K562 (cell line): ENCODE data around the gene LMAN1. TPM values are rescaled to one million over a fixed set of nuclear protein-coding genes. Genes with fewer than 3 reads are reported as not detected.

Source experiments
- ATAC-seq: fragments of 200-7000 bp; cut with Tn5 transposase; 3 replicates; pipeline ENCODE4 v1.9.1; 2020; ENCODE audit warnings: moderate library complexity
- BruUV-seq: library from RNA; stranded (reverse); fragments of 400-500 nt; replicated peaks from 2 replicates; lab custom pipeline; 2021; lab: Mats Ljungman, UMichigan
- CTCF ChIA-PET: fragments of 300-600 bp; formaldehyde crosslinking; extraction: SDS; loops from one replicate; lab custom pipeline; 2021; ENCODE audit warnings: low intra/inter-chr PET ratio; lab: Yijun Ruan, JAX
- POLR2A ChIA-PET: fragments of 300-600, 350-650 bp; sonication (Branson Sonifier 250); formaldehyde crosslinking; extraction: SDS; loops from one replicate; lab custom pipeline; 2021; ENCODE audit warnings: antibody characterized with exemption, inconsistent platforms; lab: Yijun Ruan, JAX
- DNase-seq, 4 experiments: peaks; one replicate each; pipeline versions ENCODE4 v3.0.0 to v3.0.0-alpha.2; 2011 to 2018; ENCODE audit warnings: low spot score in 3 of 4, mixed read lengths in 3 of 4; ENCODE audit errors: extremely low read depth in 1 of 4
- FAIRE-seq: peaks from 2 replicates; lab custom pipeline; 2011; peaks lifted over from hg19 to GRCh38; lab: Jason Lieb, UNC
- H2AFZ ChIP-seq: 2 replicates; pipeline ENCODE4 v1.6.0; 2011; ENCODE audit warnings: low read depth, low read length, control low read depth, inconsistent platforms
- H3K27ac ChIP-seq: fragments of 200-600 bp; 3 replicates; pipeline ENCODE4 v1.8.0; 2011; ENCODE audit warnings: low read depth, mild to moderate bottlenecking, control low read depth, inconsistent platforms, low read length, moderate library complexity, mixed read lengths; ENCODE audit errors: extremely low read depth
- H3K27me3 ChIP-seq, 2 experiments: fragments of 300-600 bp in 1 of 2; 2 replicates in 1 of 2; 3 replicates in 1 of 2; pipeline versions ENCODE4 v1.6.0 to v1.8.0; 2011; ENCODE audit warnings: inconsistent platforms in 2 of 2, low read length in 2 of 2, mild to moderate bottlenecking in 1 of 2, mixed read lengths in 1 of 2, moderate library complexity in 1 of 2; ENCODE audit not compliant: control insufficient read depth in 2 of 2, insufficient read depth in 2 of 2
- H3K36me3 ChIP-seq: fragments of 300-600 bp; 3 replicates; pipeline ENCODE4 v1.8.0; 2011; ENCODE audit warnings: mild to moderate bottlenecking, low read length, inconsistent platforms; ENCODE audit not compliant: control insufficient read depth, insufficient read depth
- H3K4me1 ChIP-seq, 2 experiments: fragments of 200-600 bp in 1 of 2; replicated peaks in 1 of 2; 2 replicates in 1 of 2; 3 replicates in 1 of 2; pipeline versions ENCODE4 v1.5.1 to v1.8.0; 2011; ENCODE audit warnings: inconsistent platforms in 2 of 2, low read length in 2 of 2, mild to moderate bottlenecking in 1 of 2, mixed read lengths in 1 of 2, moderate library complexity in 1 of 2; ENCODE audit not compliant: control insufficient read depth in 2 of 2, insufficient read depth in 2 of 2
- H3K4me2 ChIP-seq: 2 replicates; pipeline ENCODE4 v1.6.1; 2011; ENCODE audit warnings: low read length, control low read depth, inconsistent platforms, mixed read lengths; ENCODE audit not compliant: insufficient read depth
- H3K4me3 ChIP-seq: fragments of 200-600 bp; sonication (generic), shearing (Covaris generic); 2 replicates; pipeline ENCODE4 v1.5.1; 2016; ENCODE audit warnings: control low read depth, inconsistent platforms
- H3K79me2 ChIP-seq: fragments of 200-600 bp; 3 replicates; pipeline ENCODE4 v1.8.0; 2011; ENCODE audit warnings: low read length, inconsistent platforms; ENCODE audit not compliant: control insufficient read depth, insufficient read depth
- H3K9ac ChIP-seq, 2 experiments: 2 replicates each; pipeline versions ENCODE4 v1.6.0 to v1.6.1; 2011; ENCODE audit warnings: low read depth in 2 of 2, low read length in 2 of 2, control low read depth in 1 of 2, inconsistent platforms in 1 of 2, mild to moderate bottlenecking in 1 of 2, mixed read lengths in 1 of 2; ENCODE audit not compliant: insufficient read depth in 1 of 2
- H3K9me1 ChIP-seq: one replicate; pipeline ENCODE4 v1.6.0; 2011; ENCODE audit warnings: inconsistent platforms, mild to moderate bottlenecking, low read length, moderate library complexity; ENCODE audit not compliant: control insufficient read depth, insufficient read depth
- H3K9me3 ChIP-seq: replicated peaks from 2 replicates; pipeline ENCODE4 v1.5.1; 2011; ENCODE audit warnings: low read depth, low read length, inconsistent platforms; ENCODE audit not compliant: control insufficient read depth, insufficient read depth
- H4K20me1 ChIP-seq: replicated peaks from 2 replicates; pipeline ENCODE4 v1.6.1; 2011; ENCODE audit warnings: low read length, inconsistent platforms, mixed read lengths; ENCODE audit not compliant: control insufficient read depth, insufficient read depth
- ATF1 ChIP-seq, 2 experiments: fragments of 450-650 bp in 1 of 2; IDR thresholded peaks; 2 replicates each; pipeline ENCODE4 v1.6.1; 2016; ENCODE audit warnings: missing compliant biosample characterization in 1 of 2, missing genetic modification characterization in 1 of 2
- C11orf30 ChIP-seq: fragments of 450-650 bp; IDR thresholded peaks from 2 replicates; pipeline ENCODE4 v1.6.1; 2016; ENCODE audit warnings: low read depth, mild to moderate bottlenecking
- POLR2AphosphoS5 ChIP-seq: IDR thresholded peaks from 2 replicates; pipeline ENCODE4 v1.6.1; 2011; ENCODE audit warnings: mild to moderate bottlenecking, low read depth, low read length, moderate library complexity; ENCODE audit not compliant: control insufficient read depth, insufficient read depth
- SMC3 ChIP-seq: conservative IDR thresholded peaks from 2 replicates; pipeline ENCODE4 v1.6.1; 2011; ENCODE audit warnings: low read depth, low read length, improper control_type of control experiment; ENCODE audit not compliant: insufficient read depth
- ZFPM2 ChIP-seq: fragments of 250-450 bp; sonication (Bioruptor Pico); IDR thresholded peaks from 2 replicates; pipeline ENCODE4 v1.5.1; 2022; ENCODE audit warnings: mild to moderate bottlenecking
- WGBS: fragments of 100-300 bp; shearing (Covaris generic); methylation state at CpG from one replicate; pipeline ENCODE4 v1.1.6; 2016; ENCODE audit warnings: low coverage, mixed read lengths; ENCODE audit not compliant: insufficient coverage; ENCODE audit errors: missing lambda C conversion rate; 5-methylcytosine and 5-hydroxymethylcytosine counted together
- in situ Hi-C: fragments of 300-500 bp; cut with MboI; formaldehyde crosslinking; loops from 4 replicates; pipeline ENCODE4 v1.15.0; 2018; ENCODE audit warnings: inconsistent platforms, mixed read lengths
- intact Hi-C: fragments of 100-400 bp; cut with micrococcal nuclease; formaldehyde crosslinking; loops from 2 replicates; pipeline ENCODE4 v1.14.2; 2022
- polyA plus RNA-seq, 8 experiments: library from polyadenylated mRNA; depleted of rRNA in 4 of 8; stranded (reverse) in 5 of 8; unstranded in 3 of 8; fragments of >200 nt; fragmentation: Nextera tagmentation in 2 of 8; fragmentation: Illumina TruSeq in 1 of 8; extraction: Ambion mirVana in 2 of 8; extraction: Trizol in 1 of 8; gene quantifications; 2 replicates each; pipeline versions ENCODE4 v1.2.1 to v1.2.3, GENCODE V29; 2011 to 2014; ENCODE audit warnings: inconsistent platforms in 1 of 8, missing spikeins in 1 of 8
- total RNA-seq, 7 experiments: library from RNA; depleted of rRNA in 6 of 7; stranded (reverse); fragments of >200 nt in 6 of 7; fragmentation: Illumina TruSeq in 2 of 7; extraction: Trizol in 2 of 7; gene quantifications; 2 replicates each; pipeline versions ENCODE4 v1.2.1 to v1.2.3, GENCODE V29; 2011 to 2021; ENCODE audit warnings: low replicate concordance in 1 of 7

Gene LMAN1
- total and polyA plus RNA-seq, 9 of the 15 experiments (the other 6 are each of a cell fraction or from before 2014, with no cell fraction given): 18.8 to 108 (median 71.2) TPM

- TF ChIP-seq POLR2AphosphoS5: no peak
- no peak for TF ChIP-seq SMC3
- no peak for TF ChIP-seq ATF1 (CRISPR knock-in tag; IDR thresholded peaks at IDR 0.05)
- TF ChIP-seq ATF1 (tag; IDR thresholded peaks at IDR 0.05): no peak
- TF ChIP-seq ZFPM2: no peak
Measured at GRCh38 chr18:59377613-59378337, 18.7 kb upstream of the LMAN1 start (continued).

DNA sequence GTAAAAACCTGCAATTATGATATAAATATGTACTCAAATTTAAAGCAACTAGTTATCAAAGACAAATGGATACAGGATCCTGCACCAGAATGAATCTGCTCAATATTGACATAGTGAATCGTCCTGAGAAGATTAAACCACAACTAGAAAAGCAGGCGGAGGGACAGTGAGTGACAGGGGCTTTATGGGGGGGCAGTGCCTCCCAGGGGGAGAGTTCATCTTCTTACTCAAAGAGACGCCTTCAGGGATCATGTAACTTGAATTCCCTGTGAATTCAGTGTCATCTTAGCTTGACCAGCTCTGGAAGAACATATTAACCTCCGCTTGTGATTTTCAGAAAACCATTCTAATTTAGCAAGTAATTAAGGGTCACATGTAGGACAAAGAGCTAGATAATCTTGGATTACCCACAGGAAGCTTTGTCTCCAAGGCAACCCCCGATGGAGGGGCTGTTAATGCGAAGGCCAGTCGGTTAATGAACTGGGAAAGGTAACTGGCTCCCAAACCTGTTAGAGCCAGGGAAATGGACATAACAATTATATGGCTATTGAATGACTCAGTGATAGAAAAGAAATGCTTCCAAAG, 17.4 kb upstream of the LMAN1 start:
- Histone ChIP-seq H3K9ac (no peak overlapping the region), H3K9me1 (no peaks in the 10 kb centered on the region), H4K20me1 (no peaks in the 10 kb centered on the region), H3K27me3 (peaks cover 2 to 8% of the 10 kb centered on the region in 2 experiments; a peak in 4 of 5 replicates), H2AFZ (no peak overlapping the region), H3K4me2 (no peak overlapping the region), H3K79me2 (no peaks in the 10 kb centered on the region), H3K4me1 (no peaks in the 10 kb centered on the region), H3K4me3 (no peak overlapping the region), H3K27ac (no peak overlapping the region), H3K36me3 (no peaks in the 10 kb centered on the region), H3K9me3 (no peaks in the 10 kb centered on the region)
- BruUV-seq: no TSS peak
- FAIRE-seq: no peak
- ATAC-seq: no peak
- DNase-seq: no peak
- in situ Hi-C loops: no loop called here
- ChIA-PET CTCF (no interaction called here), POLR2A (no interaction called here)
- TF ChIP-seq SMC3: no peak
- no peak for TF ChIP-seq C11orf30
- intact Hi-C loops: no loop called here
- WGBS: 4% methylated on average over 7 of the region's 7 CpGs
